Renal cortex interstitium (tissue), 11 donors: Measurements from ENCODE around the gene BTAF1. TPM values are rescaled to one million over a fixed set of nuclear protein-coding genes. Genes with fewer than 3 reads are reported as not detected.
"Not testable (repeated sequence)": the region's sequence is repeated elsewhere in the genome, so short reads cannot be mapped to it uniquely, and the experiment has no call there.

Experiments
- DNase-seq, 11 donors: peaks; one replicate each; pipeline ENCODE4 v3.0.0-alpha.2; 2013; ENCODE audit warnings: low read depth in 9 of 11, low spot score in 4 of 11; ENCODE audit errors: extremely low read depth in 1 of 11
- polyA plus RNA-seq, 3 donors: library from polyadenylated mRNA; unstranded; fragments of 120-200 nt; gene quantifications; one replicate each; pipeline ENCODE4 v1.2.1, GENCODE V29; 2013; ENCODE audit not compliant: insufficient read length in 3 of 3

Gene BTAF1
- polyA plus RNA-seq, 3 donors = 45.5 to 56.3 (median 53.7) TPM

GRCh38 chr10:92014620-92015019 is 91.0 kb downstream of the BTAF1 start:
- DNase-seq = no peak

GRCh38 chr10:92024700-92025099 is 101.1 kb downstream of the BTAF1 start:
- DNase-seq = no peak

- DNase-seq = not testable (repeated sequence)
Observed at GRCh38 chr10:92025340-92025739, 101.8 kb downstream of the BTAF1 start.

GRCh38 chr10:92027141-92027540 is 103.6 kb downstream of the BTAF1 start:
- no peak for DNase-seq

- no peak for DNase-seq
Observed at GRCh38 chr10:92031580-92031979, 108.0 kb downstream of the BTAF1 start.

- DNase-seq = not testable (repeated sequence)
Observed at GRCh38 chr10:92033070-92033469, 109.5 kb downstream of the BTAF1 start.

GRCh38 chr10:92038949-92039348 is 115.4 kb downstream of the BTAF1 start:
- DNase-seq = no peak

- no peak for DNase-seq
Observed at GRCh38 chr10:92042541-92042940, 119.0 kb downstream of the BTAF1 start.

GRCh38 chr10:92045641-92046106 is 122.1 kb downstream of the BTAF1 start:
- no peak for DNase-seq

GRCh38 chr10:92047215-92047614 is 123.6 kb downstream of the BTAF1 start:
- no peak for DNase-seq

- DNase-seq = no peak
Observed at GRCh38 chr10:92052088-92052487, 128.5 kb downstream of the BTAF1 start.

- no peak for DNase-seq
Observed at GRCh38 chr10:92052741-92053140, 129.2 kb downstream of the BTAF1 start.

GRCh38 chr10:92054807-92055206 is 131.2 kb downstream of the BTAF1 start:
- DNase-seq = no peak

GRCh38 chr10:92062273-92062672 is 138.7 kb downstream of the BTAF1 start:
- no peak for DNase-seq

GRCh38 chr10:92064506-92064905 is 140.9 kb downstream of the BTAF1 start:
- DNase-seq = no peak

- DNase-seq = no peak
Observed at GRCh38 chr10:92066386-92066785, 142.8 kb downstream of the BTAF1 start.

GRCh38 chr10:92068900-92069299 is 145.3 kb downstream of the BTAF1 start:
- no peak for DNase-seq

GRCh38 chr10:92074126-92074887 is 150.7 kb downstream of the BTAF1 start:
- no peak for DNase-seq

- DNase-seq = no peak
Observed at GRCh38 chr10:92075829-92076228, 152.3 kb downstream of the BTAF1 start.

GRCh38 chr10:92076722-92077121 is 153.2 kb downstream of the BTAF1 start:
- no peak for DNase-seq

GRCh38 chr10:92079003-92079402 is 155.4 kb downstream of the BTAF1 start:
- DNase-seq = no peak
